ENCODE results near the gene COL28A1.

COL28A1 gene

GRCh38 chr7:7416031-7416858 is 119.4 kb downstream of the COL28A1 start:
- TF ChIP-seq CTCF (IDR thresholded peaks at IDR 0.05; ENCODE audit: low read depth, low read length) (no peak), EZH2phosphoT487 (IDR thresholded peaks at IDR 0.05; ENCODE audit: low read depth) (no peak)
- Histone ChIP-seq H3K4me2 (ENCODE audit: low read length) (no peak overlapping the region), H3K27me3 (ENCODE audit: low read depth, low read length) (no peaks in the 10 kb centered on the region), H3K4me3 (ENCODE audit: low read length) (no peak overlapping the region), H3K4me1 (ENCODE audit: low read length) (peaks cover 14% of the 10 kb centered on the region), H3K9ac (ENCODE audit: low read length) (no peak overlapping the region), H3K79me2 (ENCODE audit: low read length) (no peaks in the 10 kb centered on the region), H3K9me3 (ENCODE audit: insufficient read depth, low read length) (no peaks in the 10 kb centered on the region), H3K27ac (ENCODE audit: low read length) (no peak overlapping the region), H3K36me3 (replicated peaks; ENCODE audit: low read depth, low read length) (no peaks in the 10 kb centered on the region), H4K20me1 (ENCODE audit: insufficient read depth, low read length) (no peaks in the 10 kb centered on the region), H2AFZ (ENCODE audit: low read depth, low read length) (no peak overlapping the region)

- Histone ChIP-seq H3K36me3 (replicated peaks; ENCODE audit: low read depth, low read length) (no peaks in the 10 kb centered on the region), H3K4me1 (ENCODE audit: low read length) (peaks cover 14% of the 10 kb centered on the region), H3K9ac (ENCODE audit: low read length) (no peak overlapping the region), H2AFZ (ENCODE audit: low read depth, low read length) (no peak overlapping the region), H4K20me1 (ENCODE audit: insufficient read depth, low read length) (no peaks in the 10 kb centered on the region), H3K9me3 (ENCODE audit: insufficient read depth, low read length) (no peaks in the 10 kb centered on the region), H3K79me2 (ENCODE audit: low read length) (no peaks in the 10 kb centered on the region), H3K4me2 (ENCODE audit: low read length) (no peak overlapping the region), H3K27me3 (ENCODE audit: low read depth, low read length) (no peaks in the 10 kb centered on the region), H3K27ac (ENCODE audit: low read length) (no peak overlapping the region), H3K4me3 (ENCODE audit: low read length) (no peak overlapping the region)
- TF ChIP-seq EZH2phosphoT487 (IDR thresholded peaks at IDR 0.05; ENCODE audit: low read depth) (no peak), CTCF (IDR thresholded peaks at IDR 0.05; ENCODE audit: low read depth, low read length) (no peak)
These were observed 120.7 kb downstream of the COL28A1 start for GRCh38 chr7:7414791-7415603.

GRCh38 chr7:7408001-7408770 is 127.5 kb downstream of the COL28A1 start:
- no peaks in the 10 kb centered on the region for H3K27me3 ChIP-seq (ENCODE audit: low read depth, low read length)

More at GRCh38 chr7:7408001-7408770, 127.5 kb downstream of the COL28A1 start:
- no peak overlapping the region for H3K4me2 ChIP-seq (ENCODE audit: low read length)
- no peak overlapping the region for H3K9ac ChIP-seq (ENCODE audit: low read length)
- H3K4me1 ChIP-seq (ENCODE audit: low read length) = peaks cover 3% of the 10 kb centered on the region; the same call in 1 of the 2 replicates
- no peaks in the 10 kb centered on the region for H4K20me1 ChIP-seq (ENCODE audit: insufficient read depth, low read length)
- H2AFZ ChIP-seq (ENCODE audit: low read depth, low read length) = no peak overlapping the region
- H3K27ac ChIP-seq (ENCODE audit: low read length) = no peak overlapping the region
- H3K4me3 ChIP-seq (ENCODE audit: low read length) = no peak overlapping the region
- H3K9me3 ChIP-seq (ENCODE audit: insufficient read depth, low read length) = 0 out of 2 replicates have a peak, but pooled peaks cover 5% of the 10 kb centered on the region
- no peaks in the 10 kb centered on the region for H3K36me3 ChIP-seq (replicated peaks; ENCODE audit: low read depth, low read length)
- H3K79me2 ChIP-seq (ENCODE audit: low read length) = no peaks in the 10 kb centered on the region
- TF ChIP-seq EZH2phosphoT487 (IDR thresholded peaks at IDR 0.05; ENCODE audit: low read depth) (no peak), CTCF (IDR thresholded peaks at IDR 0.05; ENCODE audit: low read depth, low read length) (no peak)
